ENCODE data around the gene SRSF10.

SRSF10 gene

GRCh38 chr1:23923592-23924499 is 56.3 kb downstream of the SRSF10 start:
- TF ChIP-seq CTCF (conservative IDR thresholded peaks at IDR 0.05), result no peak
- no peak overlapping the region for H3K27ac ChIP-seq

- no peak overlapping the region for H3K27ac ChIP-seq
- TF ChIP-seq CTCF (conservative IDR thresholded peaks at IDR 0.05), result no peak
These were observed 57.7 kb downstream of the SRSF10 start for GRCh38 chr1:23922321-23922943.

- H3K27ac ChIP-seq, result no peak overlapping the region
- peak; percentile 81 for TF ChIP-seq CTCF (conservative IDR thresholded peaks at IDR 0.05)
These were observed 63.7 kb downstream of the SRSF10 start for GRCh38 chr1:23916209-23917131.

- TF ChIP-seq CTCF (conservative IDR thresholded peaks at IDR 0.05), result no peak
- no peak overlapping the region for H3K27ac ChIP-seq
These were observed 64.7 kb downstream of the SRSF10 start for GRCh38 chr1:23915466-23915865.

GRCh38 chr1:23914921-23915320 is 65.2 kb downstream of the SRSF10 start:
- no peak for TF ChIP-seq CTCF (conservative IDR thresholded peaks at IDR 0.05)
- H3K27ac ChIP-seq, result no peak overlapping the region

Measured in VCaP (cell line).